CD4-positive, alpha-beta T cell treated with Interleukin-15 for 4 hours (primary cell): Measurements from ENCODE around the gene ALDH4A1.
A peak's percentile ranks its signal among the peaks of the same experiment; 100 is the strongest.

Source experiments
- DNase-seq: peaks from one replicate; pipeline ENCODE4 v3.0.0-alpha.2; 2020; ENCODE audit warnings: low spot score

ALDH4A1 gene, protein sequence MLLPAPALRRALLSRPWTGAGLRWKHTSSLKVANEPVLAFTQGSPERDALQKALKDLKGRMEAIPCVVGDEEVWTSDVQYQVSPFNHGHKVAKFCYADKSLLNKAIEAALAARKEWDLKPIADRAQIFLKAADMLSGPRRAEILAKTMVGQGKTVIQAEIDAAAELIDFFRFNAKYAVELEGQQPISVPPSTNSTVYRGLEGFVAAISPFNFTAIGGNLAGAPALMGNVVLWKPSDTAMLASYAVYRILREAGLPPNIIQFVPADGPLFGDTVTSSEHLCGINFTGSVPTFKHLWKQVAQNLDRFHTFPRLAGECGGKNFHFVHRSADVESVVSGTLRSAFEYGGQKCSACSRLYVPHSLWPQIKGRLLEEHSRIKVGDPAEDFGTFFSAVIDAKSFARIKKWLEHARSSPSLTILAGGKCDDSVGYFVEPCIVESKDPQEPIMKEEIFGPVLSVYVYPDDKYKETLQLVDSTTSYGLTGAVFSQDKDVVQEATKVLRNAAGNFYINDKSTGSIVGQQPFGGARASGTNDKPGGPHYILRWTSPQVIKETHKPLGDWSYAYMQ

DNA sequence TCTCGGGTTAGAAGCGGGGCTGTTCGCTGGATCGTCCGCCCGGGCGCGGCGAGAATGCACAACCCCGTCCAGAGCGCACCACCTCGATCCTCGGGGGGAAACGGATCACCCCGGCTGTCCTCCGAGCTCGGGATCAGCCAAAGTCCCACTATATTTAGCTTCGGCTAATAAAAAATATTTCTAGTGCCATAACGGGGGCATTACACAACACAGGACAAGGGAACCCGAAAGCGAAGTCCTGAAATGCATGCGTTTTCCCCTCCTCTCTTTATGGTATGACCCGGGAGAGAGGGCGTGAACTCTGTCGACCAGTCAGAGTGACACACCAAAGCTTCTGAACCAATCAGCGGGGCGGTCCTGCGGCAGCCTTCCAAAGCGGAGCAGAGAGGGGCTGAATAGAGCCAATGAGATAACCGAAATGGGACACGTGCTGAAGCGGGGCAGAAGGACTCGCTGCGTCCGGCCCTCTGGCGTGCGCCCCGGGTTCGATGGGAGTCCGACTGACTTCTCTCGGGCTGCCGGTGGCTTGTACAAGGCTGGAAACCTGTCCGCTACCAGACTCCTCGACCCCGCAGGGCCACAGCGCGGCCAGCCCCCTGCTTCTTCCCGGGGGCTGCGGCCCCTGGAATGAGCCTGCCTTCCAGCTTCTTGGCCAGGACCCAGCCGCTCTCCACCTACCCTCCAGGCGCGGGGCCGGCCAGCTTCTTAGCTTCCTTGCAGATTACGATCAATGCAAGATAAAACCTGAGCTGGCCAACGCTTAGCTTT lies at the start of gene ALDH4A1:
Gene ALDH4A1 (minus strand): TSS at position 33 of the 768 bp plus-strand sequence. CDS start 32 bp downstream, at position 1.
- peak; percentile 96 for DNase-seq

DNA sequence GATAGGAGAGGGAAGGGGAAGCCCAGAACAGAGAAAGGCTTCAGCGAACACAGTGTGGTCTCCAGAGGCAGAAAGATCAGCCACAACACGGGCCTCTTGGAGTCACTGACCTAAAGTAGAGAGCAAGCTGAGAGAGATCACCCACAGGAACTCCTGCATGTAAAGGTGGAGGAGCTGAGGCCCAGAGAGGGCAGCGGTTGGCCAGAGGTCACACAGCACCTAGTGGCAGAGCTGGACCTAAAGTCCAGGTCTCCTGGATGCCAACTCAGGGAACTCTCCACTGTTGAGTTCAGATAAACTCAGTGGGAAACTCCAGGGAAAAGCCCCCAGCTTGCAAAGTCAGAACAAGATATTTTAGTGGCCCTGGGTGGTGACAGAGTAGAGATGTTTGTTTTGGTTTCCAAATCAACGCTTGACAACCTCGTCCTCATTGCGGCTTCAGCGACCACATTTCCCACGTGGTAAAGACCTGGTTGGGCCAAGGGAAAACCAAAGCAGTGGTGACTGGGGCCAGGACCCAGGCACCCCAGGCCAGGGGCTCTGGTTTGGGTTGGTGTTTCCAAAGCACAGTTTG lies 49.5 kb upstream of the ALDH4A1 start:
- peak; percentile 89 for DNase-seq

DNA sequence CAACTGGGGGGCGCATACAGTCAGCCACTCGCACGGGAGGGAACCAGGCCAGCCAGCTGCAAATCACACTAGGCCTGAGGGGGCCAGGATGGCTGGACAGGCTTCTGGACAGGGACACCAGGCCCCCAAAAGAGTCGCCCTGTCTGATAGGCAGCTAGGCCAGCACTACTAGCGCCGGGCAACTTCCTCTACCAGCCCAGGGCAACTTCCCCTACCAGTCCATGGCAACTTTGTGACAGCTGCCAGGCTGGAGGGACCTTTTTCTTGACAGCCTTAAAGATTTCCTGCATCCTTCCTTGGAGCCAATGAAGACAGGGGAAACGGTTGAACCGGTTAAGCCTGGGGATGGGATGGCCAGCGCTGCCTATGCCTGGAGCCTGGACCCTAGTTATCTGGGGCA lies 49.1 kb upstream of the ALDH4A1 start:
- DNase-seq, result no peak

DNA sequence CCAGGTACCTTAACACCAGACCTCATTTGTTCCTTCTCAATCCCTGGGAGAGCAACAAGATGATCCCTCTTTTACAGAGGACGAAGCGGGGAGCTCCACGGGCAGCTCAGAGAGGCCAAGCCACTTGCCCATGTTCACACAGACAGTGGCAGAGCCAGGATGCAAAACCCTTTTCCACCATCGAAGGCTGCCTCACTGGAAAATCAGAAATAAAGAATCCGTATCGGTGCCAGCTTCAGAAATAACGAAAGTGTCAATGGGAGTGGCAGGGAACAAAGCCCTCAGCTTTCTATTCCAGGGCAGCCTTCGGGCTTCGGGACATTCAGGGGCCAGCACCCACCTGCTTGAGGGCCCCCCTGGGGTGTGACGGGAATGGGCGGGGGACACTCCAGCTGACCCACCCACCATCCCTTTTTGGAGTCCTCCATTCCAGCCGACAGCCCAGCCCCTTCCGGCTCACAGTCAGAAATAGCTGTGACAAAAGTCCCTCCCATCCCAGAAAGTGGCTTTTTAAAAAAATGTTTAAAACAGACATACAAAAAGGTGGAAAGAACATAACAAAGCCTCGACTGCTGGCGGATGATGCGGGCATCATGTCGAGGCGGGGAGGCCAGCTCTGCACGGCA lies 48.2 kb upstream of the ALDH4A1 start:
- DNase-seq, result peak; percentile 48

DNA sequence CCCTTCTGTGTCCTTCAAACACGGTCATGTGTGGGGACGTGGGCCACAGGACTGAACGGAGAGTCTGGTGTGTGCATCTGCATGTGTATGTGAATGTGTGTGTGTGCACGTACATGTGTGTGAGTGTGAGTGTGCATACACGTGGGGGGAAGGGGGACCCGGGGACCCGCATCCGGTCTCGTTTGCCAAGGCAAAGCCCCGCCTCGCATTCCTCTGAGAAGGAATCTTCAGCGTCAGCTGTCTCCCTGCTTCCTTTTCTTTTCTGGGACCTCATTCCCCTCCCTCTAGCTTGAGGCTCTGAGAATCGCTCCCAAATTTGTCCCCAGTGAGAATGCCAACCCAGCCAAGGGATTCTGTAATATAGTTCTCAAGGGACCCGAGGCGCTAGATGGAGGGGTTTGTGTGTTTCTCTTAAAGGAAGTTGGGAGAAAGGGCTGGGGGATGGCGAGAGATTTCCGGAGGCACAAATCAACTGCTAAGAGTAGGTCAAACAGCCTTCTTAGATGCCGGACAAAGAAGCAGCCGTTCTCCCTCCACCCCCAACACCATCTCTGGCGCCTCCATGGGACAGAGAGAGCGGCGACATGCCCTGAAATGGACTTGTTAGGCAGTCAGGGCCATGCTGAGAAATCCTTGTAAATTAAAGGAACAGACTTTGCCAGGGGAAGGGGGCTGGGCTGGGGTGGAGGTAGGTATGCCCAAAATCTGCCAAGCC lies 47.5 kb upstream of the ALDH4A1 start:
- DNase-seq, result no peak

DNA sequence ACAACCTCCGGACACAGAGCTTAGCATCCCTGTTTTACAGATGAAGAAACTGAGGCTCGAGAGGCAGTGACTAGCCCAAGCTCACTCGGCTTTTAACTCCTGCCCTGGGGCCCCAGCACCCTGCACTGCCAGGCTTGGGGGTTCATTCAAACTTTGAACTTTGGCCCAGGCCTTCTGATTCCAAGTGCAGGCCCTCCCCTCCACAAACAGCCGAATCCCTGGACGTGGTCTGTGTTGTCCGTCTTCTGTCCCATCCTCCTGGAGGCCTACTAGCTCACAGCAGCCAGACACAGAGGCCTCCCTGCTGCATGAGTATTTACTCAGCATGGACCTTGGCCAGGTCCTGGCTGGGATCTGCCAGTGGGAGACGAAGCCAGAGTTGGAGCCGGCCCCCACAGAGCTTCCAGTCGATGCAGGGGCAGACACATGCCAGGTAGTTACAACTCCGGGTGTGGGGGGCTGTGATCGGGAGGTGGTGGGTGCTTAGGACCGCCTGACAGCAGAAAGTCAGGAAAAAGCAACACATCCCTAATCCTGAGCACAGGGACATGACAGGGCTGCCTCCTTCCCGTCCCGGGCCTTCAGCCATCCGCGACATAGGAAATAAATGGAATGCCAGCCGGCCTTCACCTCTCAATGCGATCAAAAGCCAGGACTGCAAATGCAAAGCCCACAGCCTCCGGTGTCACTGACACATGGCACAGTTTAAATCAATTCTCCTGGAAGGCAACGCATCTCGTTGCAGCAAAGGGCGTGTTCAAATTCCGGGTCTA lies 46.7 kb upstream of the ALDH4A1 start:
- no peak for DNase-seq

DNA sequence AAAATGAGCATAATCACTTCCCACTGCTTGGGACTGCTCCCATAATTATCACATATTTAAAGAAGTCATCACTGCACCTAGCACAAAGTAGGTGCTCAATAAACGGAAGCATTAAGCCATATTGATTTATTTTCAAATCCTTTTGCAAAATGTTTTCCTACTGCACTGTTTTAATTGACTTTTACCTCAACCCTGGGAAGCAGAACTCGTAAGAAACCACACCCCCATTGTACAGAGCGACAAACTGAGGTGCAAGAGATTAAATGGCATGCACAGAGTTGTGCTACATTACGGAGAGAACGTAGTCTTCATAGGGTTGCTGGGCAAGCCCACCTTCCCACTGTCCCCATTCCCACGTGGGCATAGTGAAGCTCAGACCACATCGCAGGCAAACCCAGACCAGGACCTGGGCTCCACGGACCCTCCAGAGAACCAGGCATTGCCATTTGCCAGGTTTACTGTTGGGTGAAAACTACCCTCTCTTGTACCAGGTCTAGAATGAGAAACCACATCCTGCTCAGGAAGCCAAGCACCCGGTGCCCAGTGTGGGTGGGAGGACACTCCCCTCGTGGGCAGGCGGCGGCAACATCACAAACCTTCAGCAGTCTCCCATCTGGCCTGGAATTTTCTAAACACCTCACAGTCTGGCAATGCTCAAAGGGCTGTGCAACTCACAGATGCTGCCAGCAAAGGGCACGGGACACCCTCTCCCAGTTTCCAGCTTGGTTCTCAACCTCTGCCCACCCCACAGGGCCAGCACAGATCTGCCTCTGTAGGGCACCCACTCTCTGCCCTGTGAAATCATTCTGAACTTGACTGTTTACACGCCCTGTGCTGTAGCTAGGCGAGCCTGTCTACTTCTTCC lies 45.9 kb upstream of the ALDH4A1 start:
- peak; percentile 70 for DNase-seq

DNA sequence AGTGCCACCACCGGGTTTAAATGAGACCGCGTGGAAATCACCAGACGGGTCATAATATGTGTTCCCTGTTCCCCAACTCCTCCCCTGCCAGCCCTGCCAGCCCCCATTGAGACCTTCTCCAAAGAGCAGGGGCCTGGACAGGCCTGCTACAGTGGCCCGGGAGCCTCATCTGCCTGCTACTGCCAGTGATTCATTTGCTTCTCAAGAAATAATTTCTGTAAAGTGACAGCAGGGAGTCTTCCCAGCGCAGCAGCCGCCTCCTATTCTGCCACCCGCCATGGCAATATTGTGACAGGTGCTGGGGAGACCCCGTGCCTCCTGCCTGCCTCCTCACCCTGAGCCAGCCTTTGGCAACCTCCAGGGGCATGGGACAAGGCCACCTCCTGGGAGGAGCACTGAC lies 45.2 kb upstream of the ALDH4A1 start:
- DNase-seq, result no peak

DNA sequence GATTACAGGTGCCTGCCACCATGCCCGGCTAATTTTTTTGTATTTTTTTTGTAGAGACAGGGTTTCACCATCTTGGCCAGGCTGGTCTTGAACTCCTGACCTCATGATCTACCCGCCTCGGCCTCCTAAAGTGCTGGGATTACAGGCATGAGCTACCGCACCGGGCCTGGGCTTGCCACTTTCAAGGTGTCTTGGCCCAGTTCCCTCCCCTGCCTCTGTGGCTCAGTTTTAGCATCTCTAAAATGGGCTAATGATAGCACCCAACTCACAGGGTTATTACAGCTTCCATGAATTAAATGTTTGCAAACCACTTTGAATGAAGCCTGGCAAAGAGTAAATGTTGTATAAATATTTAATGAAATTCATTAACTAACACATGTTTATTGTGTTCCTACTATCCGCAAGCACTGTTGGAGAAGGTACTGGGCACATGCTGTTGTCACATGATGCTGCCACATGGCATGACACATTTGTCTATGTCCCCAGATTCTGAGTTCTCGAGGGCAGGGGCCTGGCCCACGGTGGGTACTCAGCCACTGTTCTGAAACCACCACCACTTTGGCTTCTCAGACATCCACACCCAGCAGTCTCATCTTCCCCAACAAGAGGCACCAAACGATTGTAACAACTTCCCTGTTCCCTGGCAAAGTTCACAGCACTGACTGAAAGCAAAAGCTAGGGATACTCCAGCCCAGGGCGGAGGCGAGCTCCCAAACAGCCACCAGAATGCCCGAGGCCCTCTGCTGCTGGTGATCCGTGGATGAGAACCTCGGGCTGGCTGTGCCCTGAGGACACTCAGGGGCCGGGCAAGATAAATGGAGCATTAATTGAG lies 44.4 kb upstream of the ALDH4A1 start:
- no peak for DNase-seq

DNA sequence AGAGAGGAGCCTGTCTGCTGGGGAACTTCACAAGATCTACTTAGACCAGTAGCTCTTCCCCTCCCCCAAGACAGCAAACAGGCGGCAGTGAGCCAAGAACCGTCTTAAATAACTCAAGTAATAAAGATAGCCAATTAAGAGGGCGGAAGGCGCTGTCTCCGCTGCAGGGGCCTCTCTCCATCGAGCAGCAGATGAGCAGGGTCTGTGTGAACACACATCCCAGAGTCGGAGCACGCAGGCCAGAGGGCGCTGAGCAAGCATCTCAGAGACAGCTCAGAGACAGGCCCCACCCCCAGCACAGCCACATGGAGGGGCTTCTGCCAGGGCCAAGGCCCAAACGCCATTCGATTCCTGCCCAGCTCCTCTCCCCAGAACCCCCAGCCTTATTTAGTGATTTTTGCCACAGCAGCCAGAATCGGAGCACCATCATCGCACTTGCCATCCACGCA lies 43.1 kb upstream of the ALDH4A1 start:
- DNase-seq, result no peak

DNA sequence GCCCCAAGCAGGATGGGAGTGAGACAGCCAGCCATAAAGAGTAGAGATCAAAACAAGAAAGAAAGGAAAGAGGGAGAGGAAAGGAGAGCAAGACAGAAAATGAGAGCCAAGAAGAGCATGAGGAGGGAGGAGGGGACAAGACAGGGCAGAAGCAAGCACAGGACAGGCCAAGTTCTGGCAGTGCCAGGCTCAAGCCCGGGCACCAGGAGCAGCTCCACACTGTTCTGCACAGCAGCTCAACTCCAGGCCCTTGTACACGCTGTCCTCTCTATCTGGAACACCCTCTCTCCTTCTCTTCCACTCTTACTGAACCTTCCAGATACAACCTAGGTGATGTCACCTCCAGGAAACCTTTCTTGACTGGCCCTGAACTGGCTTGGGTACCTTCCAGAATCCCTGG lies 42.5 kb upstream of the ALDH4A1 start:
- no peak for DNase-seq

DNA sequence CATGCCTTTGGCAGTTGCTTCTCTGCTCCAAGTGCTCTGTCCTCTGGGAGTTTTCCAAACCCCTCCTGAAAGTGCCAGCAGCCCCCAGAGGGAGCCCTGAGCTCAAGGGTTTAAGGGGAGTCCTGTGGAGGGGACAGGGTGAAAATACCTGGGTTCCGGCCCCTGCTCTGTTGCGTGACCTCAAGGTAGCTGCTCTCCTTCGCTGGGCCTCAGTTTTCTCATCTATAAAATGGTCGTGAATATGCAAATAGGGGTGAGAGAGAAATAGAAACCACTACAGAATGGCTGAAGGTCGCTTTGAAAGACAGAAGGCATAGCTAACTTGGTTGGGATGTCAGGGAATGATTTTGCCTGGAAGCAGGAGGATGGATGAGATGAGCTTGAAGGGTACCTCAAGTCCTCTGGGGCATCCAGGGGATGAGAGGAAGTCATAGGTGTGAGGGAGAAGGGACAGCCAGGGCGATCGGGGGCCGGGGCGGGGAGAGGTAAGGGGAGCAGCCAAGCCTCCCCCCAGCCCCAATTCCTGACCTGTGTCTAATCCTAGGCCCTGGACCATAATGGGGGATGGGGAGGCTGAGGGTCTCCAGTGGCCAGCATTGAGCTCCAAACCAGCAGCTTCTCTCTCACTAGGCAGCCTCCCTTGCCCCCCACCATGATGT lies 41.7 kb upstream of the ALDH4A1 start:
- no peak for DNase-seq

DNA sequence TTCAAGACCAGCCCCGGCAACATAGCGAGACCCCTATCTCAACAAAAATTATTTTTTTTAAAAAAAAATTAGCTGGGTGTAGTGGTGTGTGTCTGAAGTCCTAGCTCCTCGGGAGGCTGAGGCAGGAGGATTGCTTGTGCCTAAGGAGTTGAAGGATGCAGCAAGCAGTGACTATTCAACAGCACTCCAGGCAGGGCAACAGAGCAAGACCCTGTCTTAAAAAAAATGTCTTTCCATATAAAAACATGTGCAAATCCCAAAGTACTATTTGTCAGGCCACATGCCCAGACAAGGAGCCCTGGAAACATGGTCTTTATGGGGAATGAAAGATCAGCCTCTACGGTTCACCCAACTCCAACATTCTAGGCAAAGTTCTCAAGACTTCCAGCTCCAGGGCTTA lies 40.8 kb upstream of the ALDH4A1 start:
- no peak for DNase-seq

DNA sequence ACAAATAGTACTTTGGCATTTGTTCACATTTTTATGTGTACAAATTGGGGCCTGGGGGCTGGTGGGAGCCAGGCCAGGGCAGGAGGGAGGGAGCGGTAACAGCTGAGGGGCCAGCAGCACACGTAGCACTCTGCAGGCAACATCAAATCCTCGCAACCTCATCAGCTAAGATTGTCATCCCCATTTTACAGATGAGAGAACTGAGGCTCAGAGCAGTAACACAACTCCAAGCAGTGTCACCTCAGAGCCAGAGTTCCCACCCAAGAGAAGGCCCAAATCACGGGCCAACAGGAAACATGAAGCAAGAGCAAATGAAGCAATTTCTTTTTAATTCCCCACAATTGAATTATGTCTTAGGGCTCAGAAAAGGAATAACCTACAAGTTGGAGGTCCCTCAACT lies 40.0 kb upstream of the ALDH4A1 start:
- DNase-seq, result no peak

DNA sequence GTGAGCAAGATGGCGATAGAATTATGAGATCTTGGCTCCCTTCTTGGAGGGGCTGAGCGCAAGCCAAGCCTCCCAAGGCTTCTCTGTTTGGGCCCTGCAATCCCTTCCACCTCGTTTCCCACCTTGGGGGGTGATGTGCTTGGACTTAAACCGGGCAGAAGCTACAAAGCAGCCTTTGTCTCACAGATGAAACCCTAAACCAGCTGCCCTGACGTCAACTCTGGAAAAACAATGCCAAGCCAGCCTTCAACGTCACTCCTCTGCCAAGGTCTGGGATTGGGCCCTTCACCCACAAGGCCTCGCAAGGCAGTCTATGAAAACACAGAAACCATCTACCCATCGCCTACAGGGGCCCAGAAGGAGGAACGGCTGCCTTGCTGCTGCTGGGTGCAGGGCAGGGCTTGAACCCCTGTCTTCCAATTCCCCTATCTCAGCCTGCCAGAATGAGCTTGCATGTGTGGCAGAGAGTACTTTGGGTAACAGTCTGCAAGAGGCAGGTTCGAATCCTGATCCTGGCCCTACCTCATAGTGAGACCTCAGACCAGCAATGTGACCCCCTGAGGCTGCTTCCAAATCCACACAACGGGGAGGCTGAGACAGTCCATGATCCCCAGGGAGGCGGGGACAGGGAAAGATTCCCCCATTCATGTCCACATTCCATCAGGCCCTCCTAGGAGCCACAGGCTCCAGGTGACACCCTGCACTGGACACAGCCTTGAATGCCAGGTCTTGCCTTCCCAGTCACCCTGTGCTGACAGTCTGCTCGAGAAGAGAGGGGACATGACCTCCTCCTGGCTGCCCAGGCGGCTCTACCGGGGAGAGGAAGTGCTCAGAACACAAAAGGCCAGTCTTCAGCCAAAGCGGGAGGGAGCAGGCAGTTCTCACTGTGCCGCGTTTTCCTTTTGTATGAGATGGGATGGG lies 39.1 kb upstream of the ALDH4A1 start:
- DNase-seq, result no peak

DNA sequence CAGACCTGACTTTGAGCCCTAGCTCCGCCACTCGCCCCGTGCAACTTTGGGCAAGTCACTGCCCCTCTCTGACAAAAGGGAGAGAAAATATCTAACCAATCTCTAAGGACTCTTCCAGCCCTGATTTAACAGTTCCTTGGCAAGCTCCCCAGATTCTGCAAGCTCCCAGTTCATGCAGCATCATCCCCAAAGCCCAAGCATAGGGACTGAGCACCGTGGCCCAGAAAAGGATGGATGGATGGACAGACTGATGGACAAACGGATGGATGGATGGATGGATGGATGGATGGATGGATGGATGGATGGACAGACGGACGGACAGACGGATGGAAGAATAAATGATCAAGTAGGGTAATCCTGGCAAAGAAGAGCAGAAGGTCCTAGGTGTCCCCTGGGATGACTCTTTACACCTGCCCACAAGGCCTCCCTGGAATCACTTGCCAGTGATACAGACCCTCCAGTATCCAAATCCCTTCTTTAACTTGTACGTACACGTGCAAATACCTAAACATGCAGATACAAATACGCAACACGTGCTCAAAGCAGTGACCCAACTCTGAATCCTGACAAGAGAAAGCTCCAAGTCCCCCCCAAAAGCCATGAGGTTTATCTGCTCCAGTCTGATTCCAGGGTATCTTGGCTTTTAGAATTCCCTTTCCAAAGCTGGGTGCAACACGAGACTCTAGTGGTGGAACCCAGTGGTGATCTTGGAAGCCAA lies 38.1 kb upstream of the ALDH4A1 start:
- DNase-seq, result no peak
